HG03108 (cell line): Measurements from ENCODE around the gene RGMA.
"Not testable (repeated sequence)": the region's sequence is repeated elsewhere in the genome, so short reads cannot be mapped to it uniquely, and the experiment has no call there.

ENCODE experiments used
- ATAC-seq: cut with Tn5 transposase; IDR thresholded peaks from one replicate; pipeline ENCODE4 v1.9.1; 2021; ENCODE audit warnings: moderate library complexity; ENCODE audit not compliant: unreplicated experiment

RGMA gene

GRCh38 chr15:93049914-93050578 lies 39.0 kb downstream of the RGMA start:
- ATAC-seq: no peak

- no peak for ATAC-seq
Observed at GRCh38 chr15:93049233-93049632, 39.8 kb downstream of the RGMA start.

GRCh38 chr15:93048759-93049161 lies 40.3 kb downstream of the RGMA start:
- ATAC-seq: no peak

DNA sequence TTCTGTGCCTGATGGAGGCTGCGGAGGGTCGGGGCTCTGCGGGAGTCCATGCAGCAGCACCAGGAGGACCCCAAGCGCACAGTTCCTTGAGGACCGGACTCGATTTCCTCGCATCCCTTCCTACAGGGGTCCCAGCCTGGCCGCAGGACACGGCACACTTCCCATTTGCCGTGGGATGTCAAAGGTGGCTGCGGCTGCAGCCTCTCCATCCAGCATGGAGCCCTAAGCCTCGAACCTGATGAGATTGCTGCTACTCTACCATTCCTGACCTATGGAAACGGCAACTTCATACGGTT lies 40.6 kb downstream of the RGMA start:
- no peak for ATAC-seq

DNA sequence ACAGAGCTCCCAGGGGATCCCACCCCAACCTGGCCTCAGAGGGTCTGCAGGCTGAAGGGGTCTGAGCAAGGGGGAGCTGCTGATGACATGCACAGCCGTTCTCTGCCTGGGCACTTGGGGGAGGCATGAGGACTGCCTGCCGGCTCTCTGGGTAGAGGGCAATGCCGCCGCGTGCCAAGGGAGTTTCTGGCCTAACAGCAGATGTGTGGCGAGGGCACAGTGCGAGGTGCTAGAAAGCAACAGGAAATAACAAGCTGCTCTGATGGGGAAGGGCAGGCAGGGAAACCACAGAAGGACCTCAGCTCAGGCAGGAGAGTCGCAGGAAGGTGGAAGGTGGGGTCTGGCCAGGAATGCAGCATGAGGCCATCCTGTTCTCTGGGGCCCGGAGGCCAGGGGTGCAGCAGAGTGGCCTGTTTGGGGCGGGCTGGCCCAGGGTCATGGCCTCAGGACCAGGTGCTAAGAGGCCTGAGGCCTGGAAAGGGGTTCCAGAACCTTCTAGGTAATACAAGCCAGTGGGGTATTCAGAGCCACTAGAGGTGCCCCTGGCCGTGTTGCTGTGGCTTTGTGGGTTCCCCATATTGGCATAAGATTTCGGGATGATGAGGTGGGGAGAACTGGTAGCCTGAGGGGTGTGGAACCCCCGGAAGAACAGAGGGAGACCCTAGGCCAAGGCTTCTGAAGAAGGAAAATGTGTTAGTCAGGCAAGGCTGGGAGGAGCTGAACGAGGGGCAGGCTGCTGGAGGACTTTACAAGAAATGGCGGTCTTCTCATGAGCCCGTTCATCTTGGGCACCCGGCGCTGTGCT lies 41.2 kb downstream of the RGMA start:
- peak; percentile 46 for ATAC-seq

DNA sequence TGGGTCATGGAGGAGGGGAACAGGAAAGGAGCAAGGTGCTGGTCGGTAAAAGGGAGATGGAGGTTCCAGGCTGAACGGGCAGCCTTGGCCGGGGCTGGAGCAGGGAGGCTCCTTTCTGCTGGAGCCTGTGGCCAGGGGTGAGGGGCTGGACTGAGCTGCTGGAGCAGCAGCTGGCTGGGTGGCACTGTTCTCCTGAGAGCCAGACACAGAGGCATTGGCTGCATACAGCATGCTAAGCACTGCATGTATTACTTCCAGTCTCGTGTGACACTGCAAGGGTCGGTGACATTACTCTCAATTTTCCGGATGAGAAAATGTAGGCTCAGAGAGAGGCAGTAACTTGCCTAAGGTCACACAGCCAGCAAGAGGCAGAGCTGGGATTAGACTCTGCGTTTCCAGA lies 42.3 kb downstream of the RGMA start:
- ATAC-seq: no peak

- ATAC-seq: no peak
Observed at GRCh38 chr15:93046120-93046519, 42.9 kb downstream of the RGMA start.

DNA sequence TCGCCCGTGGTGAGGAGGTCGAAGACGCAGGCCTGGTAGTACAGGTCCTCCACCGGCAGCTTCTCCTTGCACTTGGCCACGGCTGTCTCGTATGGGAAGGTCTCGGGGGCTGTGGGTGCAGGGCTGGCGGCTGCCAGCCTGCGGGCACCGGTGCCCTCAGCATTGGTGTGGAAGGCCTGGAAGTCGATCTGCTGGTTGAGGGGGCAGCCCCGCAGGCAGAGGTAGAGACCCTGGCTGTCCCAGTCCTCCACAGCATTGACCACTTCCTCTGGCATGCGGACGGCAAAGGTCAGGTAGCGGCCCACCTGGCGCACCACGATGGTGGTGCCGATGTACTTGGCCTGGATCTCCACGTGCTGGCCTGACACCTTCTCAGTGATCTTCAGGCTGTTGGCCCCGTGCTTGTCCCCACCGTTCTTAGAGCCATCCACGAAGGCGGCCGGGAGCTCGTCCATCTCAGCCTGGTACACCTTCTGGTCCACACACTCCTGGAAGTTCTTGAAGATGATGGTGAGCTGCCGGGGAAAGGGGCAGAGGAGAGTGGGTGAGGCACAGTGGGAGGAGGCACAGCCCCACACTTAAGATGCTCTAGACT lies 43.7 kb downstream of the RGMA start:
- ATAC-seq: no peak

GRCh38 chr15:93044301-93045190 lies 44.5 kb downstream of the RGMA start:
- ATAC-seq: no peak

- no peak for ATAC-seq
Observed at GRCh38 chr15:93043621-93044300, 45.2 kb downstream of the RGMA start.

GRCh38 chr15:93042691-93043378 lies 46.2 kb downstream of the RGMA start:
- ATAC-seq: no peak

GRCh38 chr15:93042211-93042610 lies 46.8 kb downstream of the RGMA start:
- no peak for ATAC-seq

- no peak for ATAC-seq
Observed at GRCh38 chr15:93041159-93041547, 47.9 kb downstream of the RGMA start.

DNA sequence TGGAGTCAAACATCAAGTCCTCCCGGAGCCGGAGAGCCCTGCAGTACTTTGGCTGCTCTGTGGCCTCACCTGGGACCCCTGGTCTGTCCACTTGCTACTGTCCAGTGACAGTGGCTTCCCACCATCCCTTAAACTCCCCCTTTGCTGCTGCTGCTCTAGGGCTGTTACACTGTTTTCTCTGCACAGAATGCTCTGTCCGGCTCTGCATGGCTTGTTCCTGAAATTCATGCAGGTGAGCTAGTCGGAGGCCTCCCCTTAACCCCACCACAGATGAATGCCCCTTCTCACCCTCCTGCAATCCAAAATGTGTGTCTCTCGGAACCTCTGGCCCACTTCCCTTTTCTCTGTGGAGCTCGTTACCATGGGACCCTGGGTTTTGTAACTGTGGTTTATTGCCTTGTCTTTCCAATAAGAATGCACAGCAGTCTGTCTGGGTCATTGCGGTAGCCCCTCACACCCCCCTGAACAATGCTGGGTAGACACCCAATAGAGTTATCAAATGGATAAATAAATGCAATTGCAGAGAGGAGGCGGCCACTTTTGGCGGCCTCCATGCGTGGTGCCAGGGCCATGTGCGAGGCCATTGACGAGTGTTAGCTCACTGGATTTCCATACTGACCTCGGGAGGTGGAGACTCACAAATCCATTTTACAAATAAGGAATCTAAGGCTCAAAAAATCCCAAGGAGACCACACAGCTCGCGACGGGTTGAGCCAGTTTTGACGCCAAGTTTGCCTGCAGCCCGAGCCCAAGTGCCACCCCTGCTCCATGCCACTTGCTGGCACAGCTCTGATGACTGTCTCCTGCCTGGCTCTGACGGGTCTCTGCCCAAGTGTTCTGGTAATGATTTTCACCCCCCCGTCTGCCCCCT lies 48.5 kb downstream of the RGMA start:
- ATAC-seq: no peak

DNA sequence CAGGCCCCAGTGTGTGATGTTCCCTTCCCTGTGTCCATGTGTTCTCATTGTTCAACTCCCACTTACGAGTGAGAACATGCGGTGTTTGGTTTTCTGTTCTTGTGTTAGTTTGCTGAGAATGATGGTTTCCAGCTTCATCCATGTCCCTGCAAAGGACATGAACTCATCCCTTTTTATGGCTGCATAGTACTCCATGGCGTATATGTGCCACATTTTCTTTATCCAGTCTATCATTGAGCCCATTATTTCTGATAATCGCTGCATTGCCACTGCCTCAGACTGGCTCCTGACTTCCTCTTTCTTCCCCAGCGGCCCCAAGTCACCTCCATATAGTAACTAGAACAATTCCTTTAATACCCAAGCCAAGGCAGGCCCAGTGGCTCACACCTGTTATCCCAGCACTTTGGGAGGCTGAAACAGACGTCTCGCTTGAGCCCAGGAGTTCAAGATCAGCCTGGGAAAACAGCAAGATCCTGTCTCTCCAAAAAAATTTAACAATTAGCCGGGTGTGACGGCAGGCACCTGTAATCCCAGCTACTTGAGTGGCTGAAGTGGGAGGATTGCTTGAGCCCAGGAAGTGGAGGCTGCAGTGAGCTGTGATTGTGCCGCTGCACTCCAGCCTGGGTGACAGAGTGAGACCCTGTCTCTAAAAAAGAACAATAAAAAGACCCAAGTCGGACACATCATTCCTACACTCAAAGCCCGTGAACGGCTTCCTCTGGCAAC lies 49.3 kb downstream of the RGMA start:
- ATAC-seq: not testable (repeated sequence)

- ATAC-seq: no peak
Observed at GRCh38 chr15:93037820-93038705, 50.9 kb downstream of the RGMA start.

GRCh38 chr15:93036951-93037819 lies 51.8 kb downstream of the RGMA start:
- ATAC-seq: no peak
